ENCODE results near the gene MTURN. TPM values are rescaled to one million over a fixed set of nuclear protein-coding genes. Genes with fewer than 3 reads are reported as not detected.

The MTURN gene
- 17.3 and 18.3 TPM in 2 replicates for total RNA-seq

DNA sequence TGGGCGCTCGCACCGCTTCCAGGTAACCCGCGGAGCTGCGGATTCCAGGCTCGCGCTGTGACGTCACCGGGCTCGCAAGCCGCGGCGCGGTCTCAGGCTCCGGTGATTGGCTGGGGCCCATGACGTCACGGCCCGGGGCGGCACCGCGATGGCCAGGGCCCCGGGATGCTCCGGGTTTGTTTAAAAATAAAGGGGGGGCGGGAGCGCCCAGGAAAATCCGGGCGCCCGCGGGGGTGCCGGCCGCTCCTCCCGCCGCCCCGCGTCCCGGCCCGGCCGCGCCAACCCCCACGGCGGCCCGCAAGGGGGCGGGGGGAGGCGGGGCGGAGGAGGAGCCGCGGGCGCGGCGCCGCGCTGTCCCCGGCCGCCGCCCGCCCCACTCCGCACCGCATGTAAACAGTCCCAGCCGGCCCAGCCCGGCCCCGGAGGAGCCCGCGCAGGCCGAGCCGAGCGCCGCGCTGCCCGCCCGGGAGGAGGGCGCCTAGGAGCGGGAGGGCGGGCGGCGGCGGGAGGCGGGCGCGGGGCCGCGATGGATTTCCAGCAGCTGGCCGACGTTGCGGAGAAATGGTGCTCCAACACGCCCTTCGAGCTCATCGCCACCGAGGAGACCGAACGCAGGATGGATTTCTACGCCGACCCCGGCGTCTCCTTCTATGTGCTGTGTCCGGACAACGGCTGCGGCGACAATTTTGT, at the start of gene MTURN:
Gene MTURN, plus strand, starts transcription at position 376 of the 690 bp plus-strand sequence. Its CDS starts 151 bp downstream, at position 527.

Other genes starting within 250 kb of the MTURN start
- 66.1 and 66.3 TPM in 2 replicates for gene SCRN1, start 145.2 kb upstream of the MTURN start, total RNA-seq
- gene FKBP14, start 108.3 kb upstream of the MTURN start, total RNA-seq = 31.2 and 38.4 TPM in 2 replicates
- gene PLEKHA8, start 106.6 kb upstream of the MTURN start, total RNA-seq = 5.6 and 7.1 TPM in 2 replicates
- 4.2 and 4.5 TPM in 2 replicates for gene ZNRF2, start 149.6 kb downstream of the MTURN start, total RNA-seq